Activated CD8-positive, alpha-beta T cell treated with anti-CD3 and anti-CD28 coated beads for 36 hours (primary cell): ENCODE results near the gene ARMC9. TPM values are rescaled to one million over a fixed set of nuclear protein-coding genes. Genes with fewer than 3 reads are reported as not detected.

Experiments used
- ATAC-seq: fragments of 200-7000 bp; cut with Tn5 transposase; one replicate; pipeline ENCODE4 v1.10.0; 2021; ENCODE audit warnings: mild to moderate bottlenecking, moderate library complexity
- CTCF ChIA-PET: fragments of 350-600 bp; sonication (Branson Sonifier 250); formaldehyde crosslinking; loops from one replicate; lab custom pipeline; 2021; ENCODE audit warnings: antibody characterized with exemption; lab: Charles Lee
- POLR2A ChIA-PET: fragments of 350-600 bp; sonication (Branson Sonifier 250); formaldehyde crosslinking; loops from one replicate; lab custom pipeline; 2021; ENCODE audit warnings: antibody characterized with exemption; lab: Charles Lee
- DNase-seq: peaks from one replicate; pipeline ENCODE4 v3.0.0-alpha.2; 2020
- H3K27ac Mint-ChIP-seq: one replicate; pipeline ENCODE4 v1.8.0; 2021; ENCODE audit warnings: mild to moderate bottlenecking, mixed read lengths
- H3K27me3 Mint-ChIP-seq: one replicate; pipeline ENCODE4 v1.8.0; 2021; ENCODE audit warnings: mixed read lengths
- H3K36me3 Mint-ChIP-seq: one replicate; pipeline ENCODE4 v1.8.0; 2021; ENCODE audit warnings: low read depth, mixed read lengths
- H3K4me1 Mint-ChIP-seq: one replicate; pipeline ENCODE4 v1.8.0; 2021; ENCODE audit warnings: low read depth, mixed read lengths
- H3K4me3 Mint-ChIP-seq: one replicate; pipeline ENCODE4 v1.8.0; 2021; ENCODE audit warnings: mild to moderate bottlenecking, moderate library complexity, mixed read lengths
- H3K9me3 Mint-ChIP-seq: one replicate; pipeline ENCODE4 v1.8.0; 2021; ENCODE audit warnings: mixed read lengths
- intact Hi-C: fragments of 100-400 bp; cut with micrococcal nuclease; formaldehyde crosslinking; loops from one replicate; pipeline ENCODE4 v1.10.0; 2022
- total RNA-seq, 2 experiments: library from RNA; stranded (reverse); gene quantifications; one replicate each; pipeline ENCODE4 v1.2.3, GENCODE V29; 2021
- TF ChIP-seq, protein P1 (sequence below): fragments of 200-600 bp; IDR thresholded peaks from one replicate; pipeline ENCODE4 v1.8.0; 2022; ENCODE audit warnings: antibody characterized with exemption, mild to moderate bottlenecking

ARMC9 gene
- total RNA-seq, 2 experiments from 2014 or later = 2.0 to 2.2 TPM

DNA sequence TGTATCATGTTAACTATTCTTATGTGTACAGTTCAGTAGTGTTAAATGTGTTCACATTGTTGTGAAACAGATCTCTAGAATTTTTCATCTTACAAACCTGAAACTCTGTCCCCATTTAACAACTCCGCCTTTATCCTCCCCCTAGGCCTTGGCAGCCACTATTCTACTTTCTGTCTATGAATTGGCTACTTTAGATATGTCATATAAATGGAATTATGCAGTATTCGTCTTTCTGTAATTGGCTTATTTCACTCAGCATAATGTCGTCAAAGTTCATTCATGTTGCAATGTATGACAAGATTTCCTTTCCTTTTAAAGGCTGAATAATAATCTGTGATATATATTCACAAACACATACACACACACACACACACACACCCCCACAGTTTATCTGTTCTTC lies 12.4 kb downstream of the ARMC9 start:
- DNase-seq (no peak), ATAC-seq (no peak)
- H3K27ac Mint-ChIP-seq = no peak overlapping the region
- intact Hi-C loops = no loop called here
- TF ChIP-seq, protein P1, sequence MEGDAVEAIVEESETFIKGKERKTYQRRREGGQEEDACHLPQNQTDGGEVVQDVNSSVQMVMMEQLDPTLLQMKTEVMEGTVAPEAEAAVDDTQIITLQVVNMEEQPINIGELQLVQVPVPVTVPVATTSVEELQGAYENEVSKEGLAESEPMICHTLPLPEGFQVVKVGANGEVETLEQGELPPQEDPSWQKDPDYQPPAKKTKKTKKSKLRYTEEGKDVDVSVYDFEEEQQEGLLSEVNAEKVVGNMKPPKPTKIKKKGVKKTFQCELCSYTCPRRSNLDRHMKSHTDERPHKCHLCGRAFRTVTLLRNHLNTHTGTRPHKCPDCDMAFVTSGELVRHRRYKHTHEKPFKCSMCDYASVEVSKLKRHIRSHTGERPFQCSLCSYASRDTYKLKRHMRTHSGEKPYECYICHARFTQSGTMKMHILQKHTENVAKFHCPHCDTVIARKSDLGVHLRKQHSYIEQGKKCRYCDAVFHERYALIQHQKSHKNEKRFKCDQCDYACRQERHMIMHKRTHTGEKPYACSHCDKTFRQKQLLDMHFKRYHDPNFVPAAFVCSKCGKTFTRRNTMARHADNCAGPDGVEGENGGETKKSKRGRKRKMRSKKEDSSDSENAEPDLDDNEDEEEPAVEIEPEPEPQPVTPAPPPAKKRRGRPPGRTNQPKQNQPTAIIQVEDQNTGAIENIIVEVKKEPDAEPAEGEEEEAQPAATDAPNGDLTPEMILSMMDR = no peak
- no peaks in the 10 kb centered on the region for H3K9me3 Mint-ChIP-seq
- no peaks in the 10 kb centered on the region for H3K4me1 Mint-ChIP-seq
- ChIA-PET CTCF (interaction anchor here (0.7 to 1.5 kb wide), 3 partner anchors 9 to 202 kb away, joined by 3 read pairs; no protein-coding TSS in a partner anchor), POLR2A (interaction anchor here (0.6 kb wide), 1 partner anchor 621 kb away, joined by 3 read pairs; no protein-coding TSS in a partner anchor)
- no peaks in the 10 kb centered on the region for H3K36me3 Mint-ChIP-seq
- no peak overlapping the region for H3K4me3 Mint-ChIP-seq
- no peaks in the 10 kb centered on the region for H3K27me3 Mint-ChIP-seq

DNA sequence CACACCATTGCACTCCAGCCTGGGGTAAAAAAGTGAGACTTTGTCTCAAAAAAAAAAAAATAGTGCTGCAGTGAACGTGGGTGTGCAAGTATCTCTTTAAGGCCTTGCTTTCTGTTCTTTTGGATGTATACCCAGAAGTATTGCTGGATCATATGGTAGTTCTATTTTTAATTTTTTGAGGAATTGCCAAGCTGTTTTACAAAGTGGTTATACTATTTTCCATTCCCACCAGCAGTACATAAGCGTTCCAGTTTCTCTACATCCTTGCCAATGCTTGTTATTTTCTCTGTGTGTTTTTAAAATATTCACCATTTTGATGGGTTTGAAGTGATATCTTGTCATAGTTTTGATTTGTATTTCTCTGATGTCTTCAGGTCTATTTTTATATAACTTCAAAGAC lies 13.1 kb downstream of the ARMC9 start:
- TF ChIP-seq, protein P1 = no peak
- H3K4me3 Mint-ChIP-seq = no peak overlapping the region
- no peak overlapping the region for H3K27ac Mint-ChIP-seq
- no peaks in the 10 kb centered on the region for H3K9me3 Mint-ChIP-seq
- no peaks in the 10 kb centered on the region for H3K27me3 Mint-ChIP-seq
- H3K36me3 Mint-ChIP-seq = no peaks in the 10 kb centered on the region
- intact Hi-C loops = no loop called here
- ChIA-PET POLR2A (no interaction called here), CTCF (interaction anchor here (0.7 kb wide), 1 partner anchor 16 kb away, joined by 3 read pairs; no protein-coding TSS in a partner anchor)
- DNase-seq (no peak), ATAC-seq (no peak)
- no peaks in the 10 kb centered on the region for H3K4me1 Mint-ChIP-seq

DNA sequence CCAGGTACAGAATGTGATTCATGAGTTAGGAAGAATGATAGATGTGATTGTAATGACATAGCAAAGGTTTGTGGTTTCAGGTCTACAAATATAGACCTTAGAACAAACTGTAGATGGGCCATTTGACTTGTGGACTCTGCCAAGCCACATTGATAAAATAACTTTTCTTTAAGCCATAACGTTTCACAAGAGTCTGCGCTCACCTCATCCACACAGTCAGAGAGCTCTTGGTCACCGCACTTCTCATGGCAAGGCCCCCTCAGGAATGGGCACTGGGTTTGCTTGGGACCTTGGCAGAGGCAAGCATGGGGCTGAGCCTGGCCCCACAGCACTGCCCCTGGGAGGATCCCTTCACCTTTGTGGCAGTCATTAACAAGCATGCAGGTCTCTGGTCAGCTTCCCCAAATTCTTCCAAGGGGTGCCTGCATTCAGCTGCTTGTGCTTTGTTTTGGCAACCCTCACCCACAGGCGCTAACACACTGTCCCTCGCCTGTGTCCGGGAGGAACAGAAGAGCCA lies 14.0 kb downstream of the ARMC9 start:
- TF ChIP-seq, protein P1 = no peak
- Mint-ChIP-seq H3K27ac (no peak overlapping the region), H3K4me3 (no peak overlapping the region), H3K4me1 (no peaks in the 10 kb centered on the region), H3K27me3 (no peaks in the 10 kb centered on the region), H3K9me3 (no peaks in the 10 kb centered on the region), H3K36me3 (no peaks in the 10 kb centered on the region)
- intact Hi-C loops = no loop called here
- DNase-seq = no peak
- CTCF ChIA-PET = interaction anchor here (1.4 kb wide), 1 partner anchor 15 kb away, joined by 3 read pairs; no protein-coding TSS in a partner anchor
- POLR2A ChIA-PET = no interaction called here
- ATAC-seq = no peak

DNA sequence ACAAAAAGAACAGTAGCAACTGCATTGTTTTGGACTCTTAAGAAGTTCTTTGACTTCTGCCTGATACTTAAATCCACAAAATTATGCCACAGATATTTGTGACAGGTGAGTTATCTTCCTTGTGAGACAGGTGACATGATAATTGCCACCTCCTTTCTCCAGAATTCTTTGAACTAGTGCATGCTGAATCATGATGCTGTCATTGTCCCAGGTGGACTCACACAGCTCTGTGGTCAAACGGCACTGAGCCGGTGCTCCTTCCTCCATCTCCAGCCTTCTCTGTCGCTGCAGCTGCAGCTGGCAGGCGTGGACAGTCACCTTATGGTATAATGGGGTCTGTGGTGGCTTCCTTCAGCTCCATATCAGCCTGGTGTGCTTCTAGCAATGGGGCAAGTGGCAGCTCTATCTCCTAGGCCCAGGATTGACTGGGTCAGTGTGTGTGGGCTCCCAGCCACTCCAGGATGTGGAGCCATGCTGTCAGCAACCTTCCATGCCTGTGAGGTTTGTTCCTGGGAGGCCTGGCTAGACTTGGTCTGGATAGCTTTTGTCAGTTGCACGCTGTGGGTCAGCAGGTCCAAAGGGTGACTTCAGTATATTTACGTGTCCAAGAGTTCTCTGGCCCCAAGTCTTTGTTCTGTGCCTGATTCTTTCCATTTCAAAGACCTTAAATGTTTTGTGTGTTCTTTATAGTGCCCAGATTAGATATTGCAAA lies 15.7 kb downstream of the ARMC9 start:
- TF ChIP-seq, protein P1 = no peak
- Mint-ChIP-seq H3K9me3 (no peaks in the 10 kb centered on the region), H3K4me1 (no peaks in the 10 kb centered on the region), H3K36me3 (no peaks in the 10 kb centered on the region), H3K4me3 (no peak overlapping the region), H3K27me3 (no peaks in the 10 kb centered on the region), H3K27ac (no peak overlapping the region)
- no peak for DNase-seq
- ChIA-PET POLR2A (no interaction called here), CTCF (no interaction called here)
- intact Hi-C loops = no loop called here
- ATAC-seq = no peak

DNA sequence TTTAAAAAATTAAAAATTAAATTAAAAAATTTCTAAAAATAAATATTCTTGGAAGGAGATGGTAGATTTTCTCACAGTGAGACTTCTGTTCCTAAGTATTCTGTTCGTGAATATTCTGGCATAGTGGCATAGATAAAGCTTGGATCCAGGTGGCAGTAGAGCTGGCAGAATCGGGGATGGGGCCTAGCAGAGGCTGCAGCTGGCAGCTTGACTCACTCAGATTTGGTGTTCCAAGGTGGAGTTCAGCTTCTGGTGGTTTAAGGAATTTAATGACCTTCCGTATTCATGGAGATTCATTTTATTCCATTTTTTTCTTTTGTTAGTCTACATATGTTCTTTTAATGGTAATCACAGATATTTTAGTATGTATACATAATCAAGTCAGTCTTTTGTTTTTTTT lies 19.9 kb downstream of the ARMC9 start:
- Mint-ChIP-seq H3K4me1 (no peaks in the 10 kb centered on the region), H3K9me3 (no peaks in the 10 kb centered on the region), H3K27ac (no peak overlapping the region), H3K4me3 (no peak overlapping the region), H3K36me3 (peaks cover 2% of the 10 kb centered on the region), H3K27me3 (no peaks in the 10 kb centered on the region)
- CTCF ChIA-PET = interaction anchor here (2.1 kb wide), 1 partner anchor 9 kb away, joined by 9 read pairs; no protein-coding TSS in a partner anchor
- POLR2A ChIA-PET = no interaction called here
- ATAC-seq (no peak), DNase-seq (no peak)
- intact Hi-C loops = no loop called here
- TF ChIP-seq, protein P1 = no peak
